GM19372 (cell line): ENCODE data around the gene ANKRD1.

Experiments
- ATAC-seq: cut with Tn5 transposase; IDR thresholded peaks from one replicate; pipeline ENCODE4 v1.9.1; 2021; ENCODE audit warnings: mild to moderate bottlenecking, low read depth, moderate library complexity; ENCODE audit not compliant: unreplicated experiment

Gene ANKRD1

DNA sequence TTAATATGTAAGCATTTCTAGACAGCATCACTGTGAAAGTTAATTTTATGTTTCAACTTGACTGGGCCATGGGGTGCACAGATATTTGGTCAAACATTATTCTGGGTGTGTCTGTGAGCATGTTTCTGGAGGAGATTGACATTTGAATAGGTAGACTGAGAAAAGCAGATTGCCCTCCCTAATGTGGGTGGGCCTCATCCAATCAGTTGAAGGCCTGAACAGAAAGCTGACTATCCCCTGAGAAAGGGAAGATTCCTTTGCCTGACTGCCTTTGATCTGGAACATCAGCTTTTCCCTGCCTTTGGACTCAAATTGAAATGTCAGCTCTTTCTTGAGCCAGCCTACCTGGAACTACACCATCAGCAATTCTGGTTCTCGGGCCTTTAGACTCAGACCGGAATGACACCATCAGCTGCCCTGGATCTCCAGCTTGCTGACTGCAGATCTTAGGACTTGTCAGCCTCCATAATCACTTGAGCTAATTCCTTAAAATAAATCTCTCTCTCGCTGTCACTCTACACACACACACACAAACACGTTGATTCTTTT, 54.8 kb downstream of the ANKRD1 start:
- ATAC-seq: no peak

DNA sequence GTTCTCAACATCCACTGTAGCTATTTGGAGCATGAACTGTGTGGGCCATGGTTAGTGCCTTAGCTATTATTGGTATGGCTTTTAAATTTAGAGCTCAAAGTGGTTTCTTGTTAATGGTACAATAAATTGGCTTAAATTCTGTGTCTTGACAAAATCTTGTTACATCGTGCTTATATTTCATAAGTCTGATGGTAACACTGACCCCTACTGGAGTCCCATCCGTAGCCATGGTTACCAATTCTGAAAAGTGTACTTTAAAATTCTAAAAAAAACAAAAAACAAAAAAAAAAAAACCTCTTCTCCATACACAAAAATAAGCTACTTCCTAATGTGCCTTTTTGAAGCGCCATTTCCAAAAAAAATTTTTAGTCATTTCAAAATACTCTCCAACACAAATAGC, 55.5 kb downstream of the ANKRD1 start:
- ATAC-seq: no peak

DNA sequence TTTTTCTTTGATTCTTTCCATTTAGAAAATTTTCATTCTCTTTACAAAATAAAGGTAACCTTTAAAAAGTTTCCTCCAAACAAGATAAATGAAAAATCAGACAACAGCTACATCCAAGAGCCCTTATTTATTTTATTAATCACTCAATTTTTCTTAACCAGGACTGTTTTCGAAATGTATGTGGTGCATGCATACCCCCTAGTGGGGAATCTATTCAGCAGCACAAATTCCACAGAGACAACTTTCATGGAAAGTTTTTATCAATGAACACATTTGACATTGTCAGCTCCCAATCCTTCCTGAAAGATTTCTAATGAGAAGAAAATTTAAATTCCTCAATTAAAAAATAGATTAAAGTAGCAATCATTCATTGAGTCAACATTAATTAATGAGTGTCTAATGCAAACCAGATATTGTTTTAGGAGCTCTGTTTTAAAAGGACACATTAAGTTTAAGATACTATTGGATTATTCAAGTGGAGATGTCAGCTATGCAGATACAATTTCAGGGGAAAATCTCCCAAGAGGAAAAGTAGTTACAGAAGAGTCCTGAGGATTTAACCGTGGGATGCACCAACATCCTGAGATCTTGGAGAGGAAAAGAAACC, 57.9 kb downstream of the ANKRD1 start:
- no peak for ATAC-seq
